Natural killer cell (primary cell): Measurements from ENCODE around the gene AGR3. TPM values are rescaled to one million over a fixed set of nuclear protein-coding genes. Genes with fewer than 3 reads are reported as not detected.

Source experiments
- ATAC-seq, 3 donors: fragments of 150-1000 bp in 2 of 3; fragments of 200-7000 bp in 1 of 3; cut with Tn5 transposase; 1 replicate in 1 of 3; 2 replicates in 2 of 3; pipeline ENCODE4 v1.10.0; 2021; ENCODE audit warnings: mild to moderate bottlenecking in 2 of 3, moderate library complexity in 2 of 3
- DNase-seq, 2 donors: peaks; one replicate each; pipeline versions ENCODE4 v3.0.0 to v3.0.0-alpha.2; 2013 to 2021; ENCODE audit warnings: mixed read lengths in 1 of 2
- H3K27ac ChIP-seq: one replicate; pipeline ENCODE4 v1.5.1; 2013; ENCODE audit warnings: mild to moderate bottlenecking, low read length
- H3K27me3 ChIP-seq: one replicate; pipeline ENCODE4 v1.6.1; 2013; ENCODE audit warnings: low read length; ENCODE audit not compliant: control insufficient read depth, insufficient read depth
- H3K36me3 ChIP-seq: one replicate; pipeline ENCODE4 v1.6.1; 2013; ENCODE audit warnings: low read length; ENCODE audit not compliant: control insufficient read depth, insufficient read depth
- H3K4me1 ChIP-seq: one replicate; pipeline ENCODE4 v1.6.1; 2013; ENCODE audit warnings: low read length; ENCODE audit not compliant: control insufficient read depth, insufficient read depth
- H3K4me3 ChIP-seq: one replicate; pipeline ENCODE4 v1.5.1; 2013; ENCODE audit warnings: low read length
- H3K9me3 ChIP-seq: one replicate; pipeline ENCODE4 v1.6.1; 2013; ENCODE audit warnings: low read length; ENCODE audit not compliant: control insufficient read depth, insufficient read depth
- H3K27ac Mint-ChIP-seq, 2 donors: one replicate each; pipeline ENCODE4 v1.8.0; 2022; ENCODE audit warnings: mild to moderate bottlenecking in 2 of 2, mixed read lengths in 2 of 2, moderate library complexity in 1 of 2
- H3K27me3 Mint-ChIP-seq, 2 donors: one replicate each; pipeline ENCODE4 v1.8.0; 2022; ENCODE audit warnings: low read depth in 2 of 2, mixed read lengths in 2 of 2
- H3K36me3 Mint-ChIP-seq: one replicate; pipeline ENCODE4 v1.8.0; 2022; ENCODE audit warnings: mixed read lengths
- H3K4me1 Mint-ChIP-seq, 2 donors: one replicate each; pipeline ENCODE4 v1.8.0; 2022; ENCODE audit warnings: mixed read lengths in 2 of 2
- H3K4me3 Mint-ChIP-seq: one replicate; pipeline ENCODE4 v1.8.0; 2022; ENCODE audit warnings: mild to moderate bottlenecking, moderate library complexity, mixed read lengths
- H3K9me3 Mint-ChIP-seq, 2 donors: one replicate each; pipeline ENCODE4 v1.8.0; 2022; ENCODE audit warnings: mixed read lengths in 2 of 2
- WGBS: methylation state at CpG from one replicate; pipeline ENCODE4 v1.1.7; 2013; ENCODE audit warnings: missing lambda C conversion rate; ENCODE audit not compliant: insufficient coverage; 5-methylcytosine and 5-hydroxymethylcytosine counted together
- intact Hi-C: fragments of 100-400 bp; cut with micrococcal nuclease; formaldehyde crosslinking; loops from one replicate; pipeline ENCODE4 v1.14.2; 2022
- total RNA-seq, 4 donors: library from RNA; stranded (reverse); fragments of 120-200 nt in 1 of 4; gene quantifications; one replicate each; pipeline versions ENCODE4 v1.2.3 to v1.2.4, GENCODE V29; 2013 to 2022
- TF ChIP-seq, protein P1 (sequence below): fragments of 200-600 bp; IDR thresholded peaks from one replicate; pipeline ENCODE4 v1.8.0; 2022; ENCODE audit warnings: antibody characterized with exemption

Gene AGR3
- total RNA-seq, 3 donors from 2014 or later (not counting 1 experiment from before 2014, with no cell fraction given): not detected

DNA sequence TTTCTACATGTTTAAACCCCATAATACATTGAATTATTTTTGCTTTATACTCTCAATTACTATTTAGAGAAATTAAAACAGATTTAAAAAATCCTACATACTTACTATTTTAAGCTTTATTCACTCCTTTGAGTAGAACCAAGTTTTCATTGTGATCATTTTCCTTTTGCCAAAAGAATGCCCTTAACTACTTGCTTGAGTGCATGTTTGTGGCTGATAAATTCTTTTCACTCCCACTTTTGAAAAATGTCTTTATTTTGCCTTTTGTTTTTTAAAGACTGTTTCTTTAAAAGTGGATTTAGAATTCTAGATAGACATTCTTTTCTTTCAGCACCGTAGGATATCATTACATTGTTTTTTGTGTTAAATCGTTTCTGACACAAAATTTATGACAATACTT, 22.3 kb upstream of the AGR3 start:
- Histone ChIP-seq H3K9me3 (no peaks in the 10 kb centered on the region), H3K27ac (no peak overlapping the region), H3K4me3 (no peak overlapping the region), H3K36me3 (no peaks in the 10 kb centered on the region), H3K4me1 (no peaks in the 10 kb centered on the region), H3K27me3 (no peaks in the 10 kb centered on the region)
- TF ChIP-seq, protein P1, sequence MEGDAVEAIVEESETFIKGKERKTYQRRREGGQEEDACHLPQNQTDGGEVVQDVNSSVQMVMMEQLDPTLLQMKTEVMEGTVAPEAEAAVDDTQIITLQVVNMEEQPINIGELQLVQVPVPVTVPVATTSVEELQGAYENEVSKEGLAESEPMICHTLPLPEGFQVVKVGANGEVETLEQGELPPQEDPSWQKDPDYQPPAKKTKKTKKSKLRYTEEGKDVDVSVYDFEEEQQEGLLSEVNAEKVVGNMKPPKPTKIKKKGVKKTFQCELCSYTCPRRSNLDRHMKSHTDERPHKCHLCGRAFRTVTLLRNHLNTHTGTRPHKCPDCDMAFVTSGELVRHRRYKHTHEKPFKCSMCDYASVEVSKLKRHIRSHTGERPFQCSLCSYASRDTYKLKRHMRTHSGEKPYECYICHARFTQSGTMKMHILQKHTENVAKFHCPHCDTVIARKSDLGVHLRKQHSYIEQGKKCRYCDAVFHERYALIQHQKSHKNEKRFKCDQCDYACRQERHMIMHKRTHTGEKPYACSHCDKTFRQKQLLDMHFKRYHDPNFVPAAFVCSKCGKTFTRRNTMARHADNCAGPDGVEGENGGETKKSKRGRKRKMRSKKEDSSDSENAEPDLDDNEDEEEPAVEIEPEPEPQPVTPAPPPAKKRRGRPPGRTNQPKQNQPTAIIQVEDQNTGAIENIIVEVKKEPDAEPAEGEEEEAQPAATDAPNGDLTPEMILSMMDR: no peak
- peaks cover 0 to 4% of the 10 kb centered on the region in 2 donors for H3K27me3 Mint-ChIP-seq
- H3K4me3 Mint-ChIP-seq: no peak overlapping the region
- ATAC-seq: no peak
- H3K27ac Mint-ChIP-seq: no peak overlapping the region
- DNase-seq: no peak
- no peaks in the 10 kb centered on the region for H3K4me1 Mint-ChIP-seq
- no peaks in the 10 kb centered on the region for H3K9me3 Mint-ChIP-seq
- WGBS: no CpG with 5 or more reads among the region's 2 CpGs
- no peaks in the 10 kb centered on the region for H3K36me3 Mint-ChIP-seq
- intact Hi-C loops: no loop called here

DNA sequence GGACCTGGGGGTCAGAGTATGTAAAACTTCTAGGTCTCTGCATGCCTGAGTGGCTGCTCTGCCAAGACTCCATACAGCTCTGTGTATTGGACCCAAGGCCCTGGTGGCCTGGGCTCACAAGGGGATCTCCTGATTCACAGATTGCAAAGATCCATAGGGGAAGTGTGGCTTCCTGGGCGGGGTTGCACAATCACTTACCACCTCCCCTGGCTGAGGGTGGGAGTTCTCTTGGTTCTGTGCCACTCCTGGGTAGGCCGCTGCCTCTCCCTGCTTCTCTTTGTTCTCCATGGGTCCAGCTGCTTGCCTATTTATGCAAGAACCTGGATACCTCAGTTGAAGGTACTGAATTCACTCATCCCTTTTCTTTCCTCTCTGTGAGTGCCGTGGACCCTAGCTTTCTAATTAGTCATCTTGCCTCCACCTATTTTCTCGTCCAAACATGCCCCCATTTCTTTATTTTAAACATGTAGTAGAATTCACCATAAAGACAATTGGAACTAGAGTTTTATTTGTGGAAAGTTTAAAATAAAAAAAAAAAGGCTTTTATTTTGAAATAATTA, 18.5 kb upstream of the AGR3 start:
- Histone ChIP-seq H3K9me3 (no peaks in the 10 kb centered on the region), H3K27me3 (no peaks in the 10 kb centered on the region), H3K27ac (no peak overlapping the region), H3K36me3 (no peaks in the 10 kb centered on the region), H3K4me1 (no peaks in the 10 kb centered on the region), H3K4me3 (no peak overlapping the region)
- Mint-ChIP-seq H3K4me3 (no peak overlapping the region), H3K36me3 (no peaks in the 10 kb centered on the region), H3K4me1 (no peaks in the 10 kb centered on the region), H3K27ac (no peak overlapping the region), H3K9me3 (no peaks in the 10 kb centered on the region), H3K27me3 (peaks cover 0 to 4% of the 10 kb centered on the region in 2 donors)
- 84% methylated on average over 3 of the region's 4 CpGs for WGBS
- intact Hi-C loops: no loop called here
- TF ChIP-seq, protein P1: no peak
- ATAC-seq (no peak), DNase-seq (no peak)

DNA sequence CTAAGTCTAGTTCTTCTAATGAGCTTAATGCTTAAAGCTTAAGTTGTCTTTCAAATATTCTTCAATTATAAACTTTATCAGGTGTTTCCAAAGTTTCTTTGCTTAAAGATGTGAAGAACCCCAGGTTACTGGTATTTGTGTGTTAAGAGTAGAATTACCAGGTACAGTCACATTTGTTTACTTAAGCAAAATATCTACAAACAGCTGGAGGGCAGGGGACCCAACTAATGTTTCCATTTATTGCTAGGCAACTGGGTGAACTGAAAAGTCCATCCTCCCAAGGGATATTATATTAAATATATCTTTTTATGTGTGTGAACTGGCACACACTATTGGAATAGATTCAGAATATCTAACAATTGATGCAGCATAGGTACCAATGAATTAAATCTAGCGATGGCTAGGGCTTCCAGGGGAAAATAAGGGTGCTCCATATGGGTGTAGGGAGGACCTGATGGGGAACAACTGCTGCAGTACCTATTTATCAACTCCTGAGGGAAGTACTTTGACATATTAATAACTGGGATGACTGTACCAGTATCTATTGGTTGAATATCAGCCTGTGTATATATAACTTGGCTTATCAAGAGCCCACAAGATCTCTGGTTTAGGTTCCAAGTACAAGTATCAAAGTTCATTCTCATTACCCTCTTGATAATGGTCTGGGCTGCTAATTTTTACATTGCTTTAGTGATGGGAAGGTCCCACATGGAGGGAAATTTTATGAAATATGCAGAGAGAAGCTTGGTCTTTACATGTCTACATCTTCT, 10.3 kb upstream of the AGR3 start:
- Histone ChIP-seq H3K27me3 (no peaks in the 10 kb centered on the region), H3K36me3 (no peaks in the 10 kb centered on the region), H3K4me3 (no peak overlapping the region), H3K4me1 (no peaks in the 10 kb centered on the region), H3K9me3 (no peaks in the 10 kb centered on the region), H3K27ac (no peak overlapping the region)
- Mint-ChIP-seq H3K4me3 (no peak overlapping the region), H3K27ac (no peak overlapping the region), H3K36me3 (no peaks in the 10 kb centered on the region), H3K4me1 (peaks cover 21 to 22% of the 10 kb centered on the region in 2 donors), H3K27me3 (peaks cover 1 to 4% of the 10 kb centered on the region in 2 donors), H3K9me3 (no peaks in the 10 kb centered on the region)
- ATAC-seq (no peak), DNase-seq (no peak)
- 100% methylated on average over 1 of the region's 1 CpG for WGBS
- intact Hi-C loops: loop anchor here (1.0 to 5.0 kb wide), 2 partner anchors 26 to 1775 kb away; no protein-coding TSS in a partner anchor
- TF ChIP-seq, protein P1: no peak
